HuH-7.5 (cell line): ENCODE data around the gene STAMBPL1.

Experiments
- DNase-seq: peaks from one replicate; pipeline ENCODE4 v3.0.0; 2011; ENCODE audit warnings: low spot score

Gene STAMBPL1

DNA sequence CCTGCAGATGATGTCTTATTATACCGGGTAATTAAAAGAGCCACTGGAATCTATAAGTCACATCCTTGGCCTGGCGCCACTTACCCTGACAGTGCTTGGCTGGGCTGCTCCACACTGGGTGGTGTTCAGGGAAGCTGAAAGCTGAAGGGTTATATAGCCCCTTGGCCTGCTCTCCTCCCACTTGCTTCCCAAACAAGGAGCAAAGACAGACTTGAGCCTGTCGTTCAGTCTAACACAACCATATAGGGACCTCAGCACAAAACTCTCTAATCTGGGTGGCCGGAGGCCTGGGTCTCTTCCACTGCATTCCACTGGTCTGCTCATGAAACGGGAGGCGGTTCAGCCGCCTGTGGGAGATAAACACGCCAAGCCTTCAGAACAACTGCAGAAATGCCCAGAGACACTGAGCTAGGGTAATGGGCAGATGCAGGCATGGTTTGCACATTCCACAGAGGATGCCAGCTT is 72.6 kb downstream of the STAMBPL1 start, which contains the start of gene ACTA2:
Gene ACTA2 (minus strand): TSS at position 127 of the 465 bp plus-strand sequence. CDS start 3,843 bp downstream, outside the sequence.
- no peak for DNase-seq

DNA sequence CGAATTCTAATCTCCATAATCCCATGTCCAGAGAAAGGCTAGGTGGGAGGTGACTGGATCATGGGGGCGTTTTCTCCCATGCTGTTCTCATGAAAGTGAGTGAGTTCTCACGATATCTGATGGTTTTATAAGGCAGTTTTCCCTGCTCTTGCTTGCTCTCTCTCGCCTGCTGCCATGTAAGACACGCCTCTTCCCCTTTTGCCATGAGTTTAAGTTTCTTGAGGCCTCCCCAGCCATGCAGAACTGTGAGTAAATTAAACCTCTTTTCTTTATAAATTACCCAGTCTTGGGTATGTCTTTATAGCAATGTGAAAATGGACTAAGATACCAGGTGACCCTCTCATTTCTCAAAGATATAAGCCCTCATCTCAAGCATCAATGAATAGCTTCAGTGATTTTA is 73.6 kb downstream of the STAMBPL1 start:
- no peak for DNase-seq

DNA sequence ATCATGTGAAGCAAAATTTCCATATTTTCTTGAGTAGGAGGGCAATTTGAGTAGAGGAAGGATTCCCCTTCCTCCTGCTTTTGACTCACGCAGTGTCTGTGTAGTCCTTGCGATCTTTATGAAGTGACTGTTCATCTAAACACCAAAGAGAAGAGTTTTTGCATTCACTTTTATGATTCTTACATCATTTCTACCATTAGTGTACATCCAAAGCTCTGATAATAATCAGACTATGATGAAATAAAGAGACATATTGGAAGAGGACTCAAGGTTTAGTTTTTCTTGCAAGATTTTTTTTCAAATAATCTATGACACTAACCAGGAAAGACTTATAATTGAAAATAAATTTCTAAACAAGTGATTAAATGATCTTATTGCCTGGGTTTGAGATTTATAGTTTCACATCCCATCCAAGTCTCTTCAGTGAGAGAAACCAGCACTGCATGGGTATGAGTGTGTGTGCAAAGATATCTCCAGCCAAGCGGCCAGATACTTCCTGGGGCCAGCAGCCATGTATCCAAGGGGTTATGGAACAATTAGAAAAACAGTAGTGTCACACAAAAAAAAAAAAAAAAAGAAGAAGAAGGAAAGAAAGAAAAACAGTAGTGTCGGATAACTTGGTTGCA is 74.5 kb downstream of the STAMBPL1 start:
- no peak for DNase-seq

DNA sequence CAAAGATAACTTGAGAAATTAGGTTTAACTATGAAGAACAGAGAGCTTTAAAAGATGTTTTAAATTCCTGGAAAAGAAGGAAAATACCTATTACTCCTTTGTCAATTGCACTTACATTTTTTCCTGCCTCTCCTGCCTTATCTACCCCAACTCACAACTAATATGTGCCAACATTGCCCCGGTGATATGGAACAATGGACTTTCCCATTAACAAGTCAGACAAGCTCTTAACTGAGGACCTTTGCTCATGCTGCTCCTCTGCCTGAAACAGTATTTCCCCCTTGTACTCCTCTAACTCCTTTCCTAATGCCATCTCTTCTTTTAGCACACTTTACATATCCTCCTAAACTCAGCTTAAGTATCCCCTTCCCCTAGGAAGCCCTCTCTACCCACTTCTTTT is 77.3 kb downstream of the STAMBPL1 start:
- no peak for DNase-seq

DNA sequence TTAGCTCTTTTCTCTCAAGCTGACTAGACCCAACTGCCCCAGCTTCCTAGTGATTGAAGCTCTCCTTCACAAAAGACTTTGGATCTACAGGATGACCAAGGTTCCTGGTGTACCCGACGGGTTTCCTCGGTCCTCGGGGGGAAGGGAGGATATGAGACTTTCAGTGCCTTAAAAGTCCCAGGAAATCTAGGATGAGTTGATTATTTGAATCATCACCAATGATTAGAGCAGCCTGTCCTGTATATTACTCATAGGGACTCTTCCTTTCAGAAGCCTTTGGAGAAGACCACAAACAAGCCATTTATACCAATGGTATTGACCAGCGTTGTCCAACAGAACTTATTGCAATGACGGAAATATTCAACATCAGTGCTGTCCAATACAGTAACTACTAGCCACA is 78.7 kb downstream of the STAMBPL1 start:
- DNase-seq: no peak

DNA sequence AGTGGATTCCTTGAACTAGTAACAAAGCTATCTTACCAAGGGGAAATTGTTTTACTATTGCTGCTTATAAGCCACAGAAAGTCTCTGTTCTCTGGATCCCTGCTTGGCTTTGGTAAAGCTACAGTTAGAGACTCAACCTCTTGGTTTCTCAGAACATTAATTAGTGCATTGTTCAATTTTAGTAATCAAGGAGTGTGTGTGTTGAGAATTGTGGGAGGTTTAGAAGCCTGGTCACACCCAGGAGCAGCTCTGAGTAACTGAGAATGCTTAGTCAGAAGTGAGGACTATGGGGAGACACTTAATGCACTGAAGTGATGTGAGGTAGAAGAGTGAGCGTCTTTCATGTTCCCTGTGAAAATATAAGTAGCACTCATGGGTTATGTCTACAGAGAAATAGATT is 80.8 kb downstream of the STAMBPL1 start:
- no peak for DNase-seq

DNA sequence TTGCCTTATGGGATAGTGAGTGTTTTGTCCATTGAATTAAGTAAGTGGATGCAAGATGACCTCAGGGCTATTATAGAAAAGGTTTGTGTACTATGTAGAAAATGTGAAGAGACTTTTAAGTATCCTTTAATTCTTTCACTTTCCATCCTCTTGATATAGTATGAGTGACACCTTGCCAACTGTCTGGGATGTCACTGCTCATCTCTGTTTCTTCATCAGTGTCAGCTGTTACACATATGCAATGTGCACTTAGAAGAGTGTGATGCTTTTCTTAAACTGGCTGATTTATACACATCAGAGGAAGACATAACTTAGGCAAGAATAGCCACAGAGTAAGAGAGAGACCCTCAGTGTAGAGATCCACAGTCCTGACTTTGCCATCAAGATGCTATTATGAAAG is 81.2 kb downstream of the STAMBPL1 start:
- no peak for DNase-seq

DNA sequence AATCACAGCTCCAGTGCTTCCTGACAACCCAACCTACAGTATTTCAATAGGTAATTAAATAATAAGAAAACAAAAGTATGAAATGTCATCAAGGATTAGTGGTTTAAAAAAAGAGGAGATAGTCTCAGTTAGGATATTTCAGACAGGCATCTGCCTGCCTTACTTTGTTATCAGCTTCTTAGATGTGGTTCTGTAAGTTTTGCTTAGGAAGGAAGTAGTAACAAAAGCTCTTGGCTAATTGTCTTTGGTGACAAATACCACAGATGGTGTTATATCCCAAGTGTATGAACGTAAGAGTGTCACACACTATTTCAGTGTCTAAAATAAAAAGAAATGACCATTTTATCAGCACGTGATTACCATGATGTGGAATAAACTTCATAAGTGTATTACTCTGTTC is 82.3 kb downstream of the STAMBPL1 start:
- DNase-seq: no peak

DNA sequence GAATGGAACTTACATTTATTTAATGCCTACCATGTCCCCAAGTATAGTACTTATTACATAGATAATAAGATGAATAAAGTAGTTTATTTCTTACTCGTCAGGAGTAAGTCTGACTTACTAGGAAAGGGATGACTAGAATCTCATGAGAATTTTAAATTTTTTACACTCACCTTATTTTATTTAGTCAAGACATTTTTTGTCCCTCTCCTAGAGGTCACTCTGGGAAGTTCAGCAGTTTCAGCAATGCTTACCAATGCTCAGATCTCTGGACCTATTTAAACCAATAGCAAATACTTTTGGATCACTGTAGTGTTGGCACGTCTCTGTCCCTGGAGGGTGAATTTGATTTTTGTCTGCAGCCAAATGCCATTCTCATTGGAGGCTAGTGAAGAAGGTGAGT is 83.3 kb downstream of the STAMBPL1 start:
- DNase-seq: no peak

DNA sequence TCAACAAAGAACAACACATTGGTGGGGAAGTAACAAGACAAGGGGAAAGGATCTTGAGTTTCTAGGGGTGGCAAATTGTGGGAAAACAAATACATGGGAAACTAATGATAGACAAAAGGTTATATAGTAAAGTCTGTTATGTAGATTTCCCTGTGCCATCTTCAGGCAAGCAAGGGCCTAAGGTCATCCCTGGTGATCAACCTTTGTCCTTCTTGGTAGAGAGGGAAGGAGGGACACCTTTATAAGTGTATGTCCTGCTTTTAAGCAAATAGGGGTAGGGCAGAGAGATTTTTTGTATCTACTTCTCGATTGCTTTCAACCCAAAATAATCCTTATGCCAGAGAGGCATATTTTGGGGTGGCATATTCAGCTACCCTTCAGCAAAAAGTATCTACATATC is 84.3 kb downstream of the STAMBPL1 start:
- DNase-seq: no peak

DNA sequence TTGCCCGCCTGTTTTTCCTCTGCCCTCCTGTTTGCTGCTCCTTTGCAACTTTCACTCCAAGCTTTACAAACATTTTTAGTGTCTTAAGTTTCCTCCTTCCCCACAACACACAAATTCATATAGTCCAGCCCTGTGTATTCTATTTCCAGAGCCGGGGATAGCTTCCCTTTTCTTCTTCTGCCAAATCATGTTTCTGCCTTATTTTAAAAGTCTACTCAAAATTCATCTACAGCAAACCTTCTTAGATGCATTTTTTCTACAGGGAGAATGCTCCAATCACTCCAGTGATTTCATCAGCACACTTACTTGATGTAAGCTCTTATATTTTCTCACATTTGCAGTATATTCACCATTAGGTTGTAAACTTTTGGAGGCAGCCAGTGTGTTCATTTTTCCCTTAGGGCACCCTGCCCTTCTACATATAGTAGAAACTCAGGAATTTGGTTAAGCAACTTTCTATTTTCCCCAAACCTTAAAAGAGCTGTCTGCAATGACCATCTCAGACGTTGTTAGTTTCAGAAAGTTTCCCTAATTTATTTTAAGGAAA is 84.9 kb downstream of the STAMBPL1 start:
- no peak for DNase-seq

DNA sequence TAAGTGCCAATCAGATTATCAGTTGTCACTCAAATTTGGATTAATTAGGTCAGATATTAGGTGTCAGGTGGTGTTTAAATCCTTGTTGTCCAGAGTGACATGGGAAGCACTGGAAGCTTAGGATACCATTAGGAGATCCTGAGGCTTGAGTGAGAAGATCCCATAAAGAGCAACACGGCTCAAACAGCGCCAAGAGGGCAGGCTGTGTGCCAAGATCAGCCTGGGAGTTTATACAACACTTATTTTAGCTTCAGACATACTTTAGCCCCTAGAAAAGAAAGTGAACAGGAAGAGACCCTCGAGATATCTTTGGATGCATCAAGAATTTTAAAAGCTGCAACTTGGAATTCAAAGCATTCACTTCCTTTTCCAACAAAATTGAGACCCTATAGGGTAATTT is 86.8 kb downstream of the STAMBPL1 start:
- no peak for DNase-seq

DNA sequence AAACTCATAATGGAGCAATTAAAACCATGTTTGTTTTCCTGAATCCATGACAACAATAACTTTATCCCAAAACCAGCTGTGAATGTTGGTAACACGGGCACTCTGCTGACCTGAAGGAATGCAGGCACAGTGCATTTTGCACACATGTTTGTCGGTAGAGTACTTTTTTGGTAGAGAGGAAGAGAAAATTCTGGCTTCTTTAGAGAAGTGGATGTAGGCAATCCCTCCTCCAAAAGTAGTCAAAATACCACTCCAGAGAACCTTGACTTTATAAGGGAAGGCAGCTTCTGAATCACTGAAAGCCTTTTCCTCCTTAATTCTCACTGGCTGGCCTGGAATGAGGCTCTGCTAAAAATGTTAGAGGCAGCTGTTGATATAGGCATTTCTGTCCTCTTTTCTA is 88.3 kb downstream of the STAMBPL1 start:
- no peak for DNase-seq

DNA sequence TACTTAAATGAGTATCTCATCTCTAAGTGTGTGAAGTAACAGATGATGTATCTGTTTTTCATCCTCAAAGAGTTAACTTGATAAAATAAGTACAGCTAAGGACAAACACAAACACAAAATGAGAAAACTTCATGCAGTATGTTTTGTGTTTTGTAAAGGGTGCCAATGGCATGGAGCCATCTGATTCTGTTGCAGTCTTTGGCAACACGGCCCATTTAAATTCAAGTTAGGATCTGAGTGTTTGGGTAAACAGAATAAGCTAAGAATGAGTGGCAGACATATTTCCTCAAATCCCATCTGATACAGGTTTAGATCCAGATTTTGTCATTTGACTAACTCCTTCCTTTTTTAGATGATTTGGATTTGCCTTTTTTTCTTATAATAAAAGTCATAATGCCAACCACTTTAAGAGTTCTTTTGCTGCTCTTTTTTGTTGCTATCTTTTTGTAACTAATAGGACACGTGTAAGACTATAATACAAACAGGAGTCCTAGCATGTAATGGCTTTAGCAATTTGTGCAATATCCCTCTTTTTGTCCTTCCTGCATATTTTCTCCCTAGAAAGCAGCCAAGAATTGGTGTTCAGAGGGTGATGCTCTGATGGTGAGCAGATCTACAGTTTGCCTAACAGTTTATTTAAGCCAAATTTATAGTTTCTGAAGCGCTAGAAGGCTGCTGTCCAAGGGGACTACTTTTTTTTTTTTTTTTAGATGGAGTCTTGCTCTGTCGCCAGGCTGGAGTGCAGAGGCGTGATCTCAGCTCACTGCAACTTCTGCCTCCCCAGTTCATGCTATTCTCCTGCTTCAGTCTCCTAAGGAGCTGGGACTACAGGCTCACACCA is 91.4 kb downstream of the STAMBPL1 start:
- DNase-seq: no peak
